HG02759 (cell line): Measurements from ENCODE around the gene KIAA0408.
"Not testable (repeated sequence)": the region's sequence is repeated elsewhere in the genome, so short reads cannot be mapped to it uniquely, and the experiment has no call there.

Experiments
- ATAC-seq: cut with Tn5 transposase; IDR thresholded peaks from one replicate; pipeline ENCODE4 v1.9.1; 2021; ENCODE audit warnings: mild to moderate bottlenecking, moderate library complexity; ENCODE audit not compliant: unreplicated experiment

The KIAA0408 gene

GRCh38 chr6:127464161-127464880, 5.1 kb upstream of the KIAA0408 start:
- ATAC-seq: no peak

GRCh38 chr6:127463056-127463455, 3.9 kb upstream of the KIAA0408 start:
- ATAC-seq: no peak

GRCh38 chr6:127462376-127462775, 3.2 kb upstream of the KIAA0408 start:
- ATAC-seq: no peak

- no peak for ATAC-seq
These were observed 1.3 kb upstream of the KIAA0408 start for GRCh38 chr6:127460465-127460864.

GRCh38 chr6:127458817-127459216, 372 bp downstream of the KIAA0408 start:
- ATAC-seq: no peak

GRCh38 chr6:127458222-127458621, 967 bp downstream of the KIAA0408 start:
- no peak for ATAC-seq

GRCh38 chr6:127457456-127458064, 1.6 kb downstream of the KIAA0408 start:
- ATAC-seq: no peak

GRCh38 chr6:127456465-127456864, 2.7 kb downstream of the KIAA0408 start:
- ATAC-seq: no peak

- ATAC-seq: no peak
These were observed 5.2 kb downstream of the KIAA0408 start for GRCh38 chr6:127453845-127454619.

GRCh38 chr6:127452803-127453202, 6.4 kb downstream of the KIAA0408 start:
- no peak for ATAC-seq

- ATAC-seq: no peak
These were observed 7.8 kb downstream of the KIAA0408 start for GRCh38 chr6:127451388-127451787.

GRCh38 chr6:127447780-127448179, 11.4 kb downstream of the KIAA0408 start:
- no peak for ATAC-seq

- ATAC-seq: no peak
These were observed 12.8 kb downstream of the KIAA0408 start for GRCh38 chr6:127446356-127446755.

GRCh38 chr6:127441881-127442280, 17.3 kb downstream of the KIAA0408 start:
- no peak for ATAC-seq

- no peak for ATAC-seq
These were observed 19.5 kb downstream of the KIAA0408 start for GRCh38 chr6:127439718-127440117.

GRCh38 chr6:127436578-127437110, 22.5 kb downstream of the KIAA0408 start:
- ATAC-seq: no peak

GRCh38 chr6:127435626-127436220, 23.5 kb downstream of the KIAA0408 start:
- no peak for ATAC-seq

- ATAC-seq: no peak
These were observed 24.5 kb downstream of the KIAA0408 start for GRCh38 chr6:127434651-127435050.

GRCh38 chr6:127428562-127428961, 30.6 kb downstream of the KIAA0408 start:
- not testable (repeated sequence) for ATAC-seq

GRCh38 chr6:127423921-127424320, 35.3 kb downstream of the KIAA0408 start:
- no peak for ATAC-seq

- ATAC-seq: not testable (repeated sequence)
These were observed 38.0 kb downstream of the KIAA0408 start for GRCh38 chr6:127421164-127421563.
